Hindlimb muscle (tissue), 1 donor: Measurements from ENCODE around the gene TTC39B. TPM values are rescaled to one million over a fixed set of nuclear protein-coding genes. Genes with fewer than 3 reads are reported as not detected.
"Not testable (repeated sequence)": the region's sequence is repeated elsewhere in the genome, so short reads cannot be mapped to it uniquely, and the experiment has no call there.

ENCODE experiments used
- DNase-seq: peaks from one replicate; pipeline ENCODE4 v3.0.0-alpha.2; 2013
- polyA plus RNA-seq: library from polyadenylated mRNA; unstranded; fragments of 120-200 nt; gene quantifications from one replicate; pipeline ENCODE4 v1.2.1, GENCODE V29; 2013; ENCODE audit not compliant: insufficient read length

TTC39B gene
- 1.7 TPM for polyA plus RNA-seq

- peak; percentile 93 for DNase-seq
Measured at GRCh38 chr9:15306757-15307522, at the start of gene TTC39B. TSS of gene TTC39B (minus strand) at chr9:15307216. CDS start at chr9:15307125, 91 bp downstream.

- no peak for DNase-seq
Measured at GRCh38 chr9:15355669-15356068, 48.7 kb upstream of the TTC39B start.

DNA sequence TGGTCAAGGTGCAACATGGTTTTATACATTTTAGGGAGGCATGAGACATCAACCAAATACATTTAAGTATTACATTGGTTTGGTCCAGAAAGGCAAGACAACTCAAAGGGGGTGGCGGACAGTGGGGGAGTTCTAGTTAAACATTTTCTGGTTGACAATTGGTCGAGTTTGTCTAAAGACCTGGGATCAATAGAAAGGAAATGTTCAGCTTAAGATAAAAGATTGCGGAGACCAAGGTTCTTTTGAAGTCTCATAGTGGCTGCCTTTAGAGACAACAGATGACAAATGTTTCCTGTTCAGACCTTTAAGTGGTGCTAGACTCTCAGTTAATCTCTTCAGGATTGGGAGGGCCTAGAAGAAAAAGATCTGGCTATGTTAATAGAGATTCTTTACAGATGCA lies 47.7 kb upstream of the TTC39B start:
- no peak for DNase-seq

DNA sequence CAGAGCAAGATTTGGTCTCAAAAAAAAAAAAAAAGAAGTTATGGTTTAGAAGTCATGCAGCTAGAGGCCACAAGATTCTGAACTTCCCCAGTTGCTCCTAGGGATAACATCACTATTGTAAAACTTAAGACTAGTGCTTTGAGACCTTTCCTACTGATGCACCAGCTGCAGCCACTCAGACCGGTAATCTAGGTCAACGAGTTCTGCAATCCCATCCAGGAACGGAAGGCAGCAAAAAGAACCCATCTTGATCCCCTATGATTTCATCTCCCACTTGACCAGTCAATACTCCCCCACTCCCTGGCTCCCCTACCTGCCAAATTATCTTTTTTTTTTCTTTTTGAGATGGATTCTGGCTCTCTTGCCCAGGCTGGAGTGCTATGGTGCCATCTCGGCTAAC lies 46.9 kb upstream of the TTC39B start:
- no peak for DNase-seq

DNA sequence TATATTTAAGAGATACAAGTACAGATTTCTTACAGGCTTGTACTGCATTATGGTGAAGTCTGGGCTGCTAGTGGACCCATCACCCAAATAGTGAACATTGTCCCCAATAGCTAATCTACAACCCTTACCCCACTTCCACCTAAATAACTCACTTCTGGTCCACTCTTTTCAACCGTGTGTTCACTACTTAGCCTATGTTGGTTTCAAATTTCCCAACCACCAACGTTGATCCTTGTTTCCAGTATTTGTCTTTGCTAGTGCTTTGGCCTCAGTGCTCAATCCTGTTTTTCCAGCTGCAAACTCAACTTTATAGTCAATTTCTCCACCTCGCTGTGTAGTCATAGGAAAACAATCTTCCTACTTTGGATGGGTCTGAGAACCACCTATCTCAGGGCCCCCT lies 45.3 kb upstream of the TTC39B start:
- DNase-seq, result no peak

- DNase-seq, result no peak
Measured at GRCh38 chr9:15349892-15350761, 43.1 kb upstream of the TTC39B start.

- no peak for DNase-seq
Measured at GRCh38 chr9:15346837-15347236, 39.8 kb upstream of the TTC39B start.

DNA sequence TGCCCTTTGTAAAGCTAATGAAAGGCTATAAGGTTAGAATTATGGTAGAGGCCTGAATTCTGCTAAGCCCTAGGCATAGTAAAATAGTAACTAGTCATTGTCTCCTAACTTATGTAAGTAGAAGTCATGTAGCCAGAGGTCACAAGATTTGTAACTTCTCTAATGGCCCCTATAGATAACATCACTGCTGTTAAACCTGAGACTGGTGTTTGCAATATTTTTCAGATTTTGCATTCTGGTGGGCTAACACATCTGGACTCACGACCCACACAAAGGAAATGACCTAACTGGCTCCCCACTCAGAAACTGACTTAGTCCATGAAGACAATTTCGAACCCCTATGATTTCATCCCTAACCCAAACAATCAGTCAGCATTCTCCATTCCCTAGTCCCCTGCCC lies 37.2 kb upstream of the TTC39B start:
- DNase-seq, result no peak

- no peak for DNase-seq
Measured at GRCh38 chr9:15333376-15333881, 26.4 kb upstream of the TTC39B start.

- DNase-seq, result no peak
Measured at GRCh38 chr9:15332939-15333338, 25.9 kb upstream of the TTC39B start.

DNA sequence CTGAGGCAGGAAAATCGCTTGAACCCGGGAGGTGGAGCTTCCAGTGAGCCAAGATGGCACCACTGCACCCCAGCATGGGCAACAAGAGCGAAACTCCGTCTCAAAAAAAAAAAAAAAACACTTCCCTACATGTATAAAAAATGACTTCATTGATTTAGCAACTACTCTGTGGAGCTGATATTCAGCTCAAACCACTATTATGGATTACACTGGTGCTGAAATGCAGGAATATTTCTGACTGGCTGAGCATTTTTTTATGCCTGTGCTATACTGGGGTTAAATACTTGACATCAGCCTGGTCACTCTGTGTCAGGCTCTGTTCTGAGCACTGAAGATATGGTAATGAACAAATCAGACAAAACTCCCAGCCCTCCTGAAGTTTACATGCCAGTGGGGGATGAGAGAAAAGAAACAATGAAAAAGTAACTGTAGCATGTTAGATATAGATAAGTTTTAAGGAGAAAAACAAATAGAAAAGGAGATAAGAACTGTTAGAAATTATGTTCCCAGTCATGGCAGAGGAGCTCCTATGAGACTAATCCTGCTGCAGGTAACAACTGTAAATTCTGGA lies 22.6 kb upstream of the TTC39B start:
- DNase-seq, result no peak

GRCh38 chr9:15328946-15329345 lies 21.9 kb upstream of the TTC39B start:
- no peak for DNase-seq

- not testable (repeated sequence) for DNase-seq
Measured at GRCh38 chr9:15322695-15323094, 15.7 kb upstream of the TTC39B start.

DNA sequence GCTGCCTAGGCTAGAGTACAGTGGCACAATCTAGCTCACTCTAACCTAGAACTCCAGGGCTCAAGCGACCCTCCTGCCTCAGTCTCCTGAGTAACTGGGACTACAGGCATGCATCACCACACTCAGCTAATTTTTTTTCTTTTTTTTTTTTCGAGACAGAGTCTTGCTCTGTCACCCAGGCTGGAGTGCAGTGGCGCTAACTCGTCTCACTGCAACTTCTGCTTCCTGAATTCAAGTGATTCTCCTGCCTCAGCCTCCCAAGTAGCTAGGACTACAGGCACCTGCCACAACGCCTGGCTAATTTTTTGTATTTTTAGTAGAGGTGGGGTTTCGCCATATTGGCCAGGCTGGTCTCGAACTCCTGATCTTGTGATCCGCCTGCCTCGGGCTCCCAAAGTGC lies 12.6 kb upstream of the TTC39B start:
- not testable (repeated sequence) for DNase-seq

DNA sequence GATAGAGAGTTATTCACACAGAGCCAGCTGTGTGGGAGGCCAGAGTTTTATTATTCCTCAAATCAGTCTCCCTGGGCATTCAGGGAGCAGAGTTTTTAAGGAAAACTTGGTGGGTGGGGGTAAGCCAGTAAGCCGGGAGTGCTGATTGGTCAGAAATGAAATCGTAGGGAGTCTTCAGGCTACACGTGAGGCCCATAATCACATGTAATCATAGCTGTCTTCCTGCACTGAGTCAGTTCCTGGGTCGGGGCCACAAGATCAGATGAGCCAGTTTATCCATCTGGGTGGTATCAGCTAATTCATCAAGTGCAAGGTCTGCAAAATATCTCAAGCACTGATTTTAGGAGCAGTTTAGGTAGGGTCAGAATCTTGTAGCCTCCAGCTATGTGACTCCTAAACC lies 10.8 kb upstream of the TTC39B start:
- no peak for DNase-seq

GRCh38 chr9:15311607-15312006 lies 4.6 kb upstream of the TTC39B start:
- DNase-seq, result no peak

- no peak for DNase-seq
Measured at GRCh38 chr9:15310107-15310850, 3.3 kb upstream of the TTC39B start.

DNA sequence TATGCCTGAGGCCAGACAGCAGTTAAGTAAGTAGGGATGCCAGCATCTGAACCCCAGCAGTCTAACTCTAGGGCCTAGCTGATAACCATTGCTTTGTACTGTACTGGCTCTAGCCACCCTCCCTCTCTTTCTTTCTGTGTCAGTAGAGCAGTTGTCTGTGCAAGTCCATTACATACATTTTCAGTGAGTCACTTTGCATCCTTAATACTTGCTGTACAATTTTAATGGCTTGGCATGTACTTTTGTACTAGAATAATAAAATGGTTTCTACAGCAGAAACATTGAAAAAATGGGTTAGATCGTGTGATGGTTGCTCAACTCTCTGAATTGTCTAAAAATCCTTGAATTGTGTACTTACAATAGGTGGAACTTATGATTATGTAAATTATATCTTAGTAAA lies 1.5 kb upstream of the TTC39B start:
- no peak for DNase-seq

- no peak for DNase-seq
Measured at GRCh38 chr9:15307523-15307841, 466 bp upstream of the TTC39B start.

DNA sequence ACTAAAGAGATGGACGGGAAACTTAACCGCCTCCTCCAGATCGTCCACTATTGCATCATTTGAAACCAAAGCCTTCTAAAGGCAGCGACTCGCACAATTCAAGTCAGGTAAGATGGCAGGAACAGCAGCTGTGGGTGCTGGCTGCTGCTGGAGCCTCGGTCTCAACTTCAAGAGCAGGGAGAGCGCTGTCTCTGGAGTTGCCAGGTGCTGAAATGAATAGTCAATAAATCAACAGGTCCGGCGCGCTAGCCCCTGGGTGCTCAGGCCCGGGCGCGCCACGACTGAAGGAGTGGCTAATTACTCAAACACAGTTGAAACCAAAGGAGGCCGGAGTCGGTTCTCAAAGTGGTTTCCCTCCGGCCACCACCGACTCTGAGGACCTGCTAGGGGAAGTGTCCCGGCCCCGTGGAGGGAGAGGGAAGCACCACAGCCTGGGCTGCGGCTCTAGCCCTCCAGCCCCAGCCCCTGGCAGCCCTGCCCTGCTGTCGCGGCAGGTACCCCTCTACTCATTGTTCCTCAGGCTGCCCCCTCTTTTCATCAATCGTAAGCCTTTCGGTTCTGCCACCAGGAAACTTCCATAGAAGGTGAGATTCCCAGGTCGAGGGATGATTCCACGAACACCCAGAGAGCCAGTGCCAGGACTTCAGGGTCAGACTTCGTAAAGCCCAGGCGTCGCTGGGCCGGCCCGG lies 804 bp downstream of the TTC39B start:
- DNase-seq, result peak; percentile 52

DNA sequence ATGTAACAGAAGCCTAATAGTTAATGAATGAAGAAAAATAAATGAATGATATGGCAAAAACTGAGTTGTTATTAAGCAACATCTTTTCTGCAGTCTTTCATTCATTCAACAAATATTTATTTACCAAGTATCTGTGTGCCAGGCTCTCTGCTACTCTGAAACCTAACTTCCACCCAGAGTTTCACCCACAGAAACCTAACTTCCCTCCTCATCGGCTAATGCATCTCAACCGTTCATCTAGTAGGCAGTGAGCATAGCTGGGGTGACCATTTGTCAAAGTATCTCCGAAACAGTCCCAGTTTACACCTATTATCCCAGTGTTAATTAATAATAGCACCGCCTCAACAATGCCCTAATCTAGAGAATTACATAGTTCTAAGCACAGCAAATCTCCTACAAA lies 1.5 kb downstream of the TTC39B start:
- DNase-seq, result no peak

- DNase-seq, result no peak
Measured at GRCh38 chr9:15304632-15305031, 2.4 kb downstream of the TTC39B start.
